MM.1S (cell line): ENCODE results near the gene SYT2.

ENCODE experiments used
- EZH2 ChIP-seq: fragments of 300-600 bp; sonication (generic); optimal IDR thresholded peaks from 2 replicates; pipeline ENCODE3; 2017; ENCODE audit warnings: low read depth, mild to moderate bottlenecking, antibody characterized with exemption, low read length, mixed read lengths
- TF ChIP-seq, protein P1 (sequence below): fragments of 300-600 bp; sonication (generic); IDR thresholded peaks from 2 replicates; pipeline ENCODE4 v1.5.1; 2016; ENCODE audit warnings: antibody characterized with exemption, low read length, mixed read lengths

DNA sequence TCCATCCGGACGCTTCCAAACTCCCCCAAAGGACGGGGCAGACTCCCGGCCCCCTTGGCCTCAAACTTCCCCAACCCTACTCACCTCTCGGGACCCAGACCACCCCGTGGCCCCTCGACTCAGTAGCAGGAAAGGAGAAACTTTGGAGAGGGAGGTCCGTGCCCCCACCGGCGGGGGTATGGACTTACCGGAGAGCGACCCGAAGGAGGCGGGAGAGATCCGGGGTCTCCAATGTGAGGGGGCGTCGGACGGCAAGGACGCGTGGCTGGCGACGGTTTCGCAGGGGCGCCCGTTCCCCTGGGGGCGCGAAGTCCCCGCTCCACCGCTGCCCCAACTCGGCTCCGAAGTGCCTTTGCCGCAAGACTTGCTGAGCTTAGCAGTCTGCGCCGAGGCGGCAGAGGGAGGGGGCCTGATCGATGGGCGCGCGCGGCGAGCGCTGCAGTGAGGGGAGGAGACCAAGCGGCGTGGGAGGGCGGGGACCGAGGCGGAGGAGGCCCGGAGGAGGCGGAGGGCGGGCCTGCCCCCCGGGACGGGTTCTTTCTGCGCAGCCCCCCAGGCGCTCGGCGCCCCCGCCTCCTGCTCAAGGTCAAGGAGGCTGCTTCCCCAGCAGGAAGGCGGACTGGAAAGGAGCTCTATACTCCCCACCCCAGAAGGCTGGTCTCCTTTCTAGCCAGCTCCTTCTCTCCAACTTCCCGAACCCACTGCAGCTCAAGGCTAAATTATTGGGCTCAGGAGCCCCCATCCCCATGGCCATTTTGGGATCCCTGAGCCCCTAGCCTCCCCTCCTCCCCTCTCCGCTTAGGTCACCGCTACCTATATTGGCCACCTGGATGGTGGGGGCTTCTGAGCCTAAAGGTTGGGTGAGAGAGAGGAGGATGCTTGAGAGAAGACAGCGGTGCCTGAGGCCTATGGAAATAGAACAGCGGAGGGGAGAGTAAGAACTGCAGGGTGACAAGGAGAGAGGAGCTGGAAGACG is at the start of gene SYT2:
- TF ChIP-seq, protein P1, sequence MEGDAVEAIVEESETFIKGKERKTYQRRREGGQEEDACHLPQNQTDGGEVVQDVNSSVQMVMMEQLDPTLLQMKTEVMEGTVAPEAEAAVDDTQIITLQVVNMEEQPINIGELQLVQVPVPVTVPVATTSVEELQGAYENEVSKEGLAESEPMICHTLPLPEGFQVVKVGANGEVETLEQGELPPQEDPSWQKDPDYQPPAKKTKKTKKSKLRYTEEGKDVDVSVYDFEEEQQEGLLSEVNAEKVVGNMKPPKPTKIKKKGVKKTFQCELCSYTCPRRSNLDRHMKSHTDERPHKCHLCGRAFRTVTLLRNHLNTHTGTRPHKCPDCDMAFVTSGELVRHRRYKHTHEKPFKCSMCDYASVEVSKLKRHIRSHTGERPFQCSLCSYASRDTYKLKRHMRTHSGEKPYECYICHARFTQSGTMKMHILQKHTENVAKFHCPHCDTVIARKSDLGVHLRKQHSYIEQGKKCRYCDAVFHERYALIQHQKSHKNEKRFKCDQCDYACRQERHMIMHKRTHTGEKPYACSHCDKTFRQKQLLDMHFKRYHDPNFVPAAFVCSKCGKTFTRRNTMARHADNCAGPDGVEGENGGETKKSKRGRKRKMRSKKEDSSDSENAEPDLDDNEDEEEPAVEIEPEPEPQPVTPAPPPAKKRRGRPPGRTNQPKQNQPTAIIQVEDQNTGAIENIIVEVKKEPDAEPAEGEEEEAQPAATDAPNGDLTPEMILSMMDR, result no peak
- TF ChIP-seq EZH2, result no peak
